Measurements from ENCODE around the gene GPR137.
A peak's percentile ranks its signal among the peaks of the same experiment; 100 is the strongest.

The GPR137 gene

GRCh38 chr11:64304032-64304315 lies 18.3 kb downstream of the GPR137 start:
- peak overlapping the region; percentile 99 for H3K27ac ChIP-seq
- TF ChIP-seq CTCF (IDR thresholded peaks at IDR 0.05) (no peak), ZFX (IDR thresholded peaks at IDR 0.05; ENCODE audit: borderline replicate concordance) (no peak)

- TF ChIP-seq CTCF (IDR thresholded peaks at IDR 0.05), result peak; percentile 92
- no peak for TF ChIP-seq ZFX (IDR thresholded peaks at IDR 0.05; ENCODE audit: borderline replicate concordance)
- peak overlapping the region; percentile 99 for H3K27ac ChIP-seq
These were observed 18.8 kb downstream of the GPR137 start for GRCh38 chr11:64304316-64305072.

GRCh38 chr11:64305075-64305690 lies 19.5 kb downstream of the GPR137 start, which contains the start of gene ESRRA:
ESRRA (plus strand) TSS chr11:64305524; CDS start chr11:64307180, 1,656 bp downstream.
- no peak for TF ChIP-seq CTCF (IDR thresholded peaks at IDR 0.05)
- TF ChIP-seq ZFX (IDR thresholded peaks at IDR 0.05; ENCODE audit: borderline replicate concordance), result no peak
- peak within 1 kb of the TSS; percentile 99 for H3K27ac ChIP-seq

GRCh38 chr11:64305691-64306562 lies 20.3 kb downstream of the GPR137 start:
- peak; percentile 58 for TF ChIP-seq CTCF (IDR thresholded peaks at IDR 0.05)
- no peak for TF ChIP-seq ZFX (IDR thresholded peaks at IDR 0.05; ENCODE audit: borderline replicate concordance)
- peak overlapping the region; percentile 99 for H3K27ac ChIP-seq

- TF ChIP-seq ZFX (IDR thresholded peaks at IDR 0.05; ENCODE audit: borderline replicate concordance), result no peak
- TF ChIP-seq CTCF (IDR thresholded peaks at IDR 0.05), result no peak
- peak overlapping the region; percentile 99 for H3K27ac ChIP-seq
These were observed 20.9 kb downstream of the GPR137 start for GRCh38 chr11:64306563-64306875.

GRCh38 chr11:64306876-64307622 lies 21.4 kb downstream of the GPR137 start:
- peak overlapping the region; percentile 99 for H3K27ac ChIP-seq
- no peak for TF ChIP-seq ZFX (IDR thresholded peaks at IDR 0.05; ENCODE audit: borderline replicate concordance)
- no peak for TF ChIP-seq CTCF (IDR thresholded peaks at IDR 0.05)

GRCh38 chr11:64307795-64308194 lies 22.1 kb downstream of the GPR137 start:
- peak overlapping the region; percentile 99 for H3K27ac ChIP-seq
